Measurements from ENCODE around the gene BOK.

The BOK gene

DNA sequence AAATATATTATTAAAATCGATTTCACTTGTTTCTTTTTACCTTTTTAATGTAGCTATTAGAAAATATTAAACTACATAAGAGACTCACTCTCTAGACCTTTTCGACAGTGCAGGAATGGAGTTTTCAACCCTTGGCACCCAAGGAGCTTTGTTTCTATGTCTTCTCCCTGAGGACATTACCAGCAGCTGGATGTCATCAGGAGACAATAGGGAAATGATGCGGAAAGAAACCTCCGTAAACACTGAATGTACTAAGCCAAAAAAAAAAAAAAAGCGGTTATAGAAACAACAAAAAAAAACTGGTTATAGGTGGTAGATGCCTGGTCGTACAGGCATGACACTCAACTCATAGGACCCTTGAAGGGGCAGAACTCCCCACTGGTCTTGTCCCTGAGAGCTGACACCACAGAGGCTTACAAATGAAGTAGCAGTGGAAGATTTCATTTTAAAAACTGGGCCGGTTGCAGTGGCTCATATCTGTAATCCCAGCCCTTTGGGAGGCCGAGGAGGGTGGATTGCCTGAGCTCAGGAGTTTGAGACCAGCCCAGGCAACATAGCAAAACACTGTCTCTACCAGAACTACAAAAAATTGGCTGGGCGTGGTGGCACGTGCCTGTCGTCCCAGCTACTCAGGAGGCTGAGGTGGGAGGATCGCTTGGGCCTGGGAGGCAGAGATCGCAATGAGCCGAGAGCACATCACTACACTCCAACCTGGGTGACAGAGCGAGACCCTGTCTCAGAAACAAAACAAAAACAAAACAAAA, 54.7 kb downstream of the BOK start:
- intact Hi-C loops (cut with DNase I), result loop anchor here (10.0 kb wide), 1 partner anchor 108 kb away; the partner anchor contains the start of gene STK25

DNA sequence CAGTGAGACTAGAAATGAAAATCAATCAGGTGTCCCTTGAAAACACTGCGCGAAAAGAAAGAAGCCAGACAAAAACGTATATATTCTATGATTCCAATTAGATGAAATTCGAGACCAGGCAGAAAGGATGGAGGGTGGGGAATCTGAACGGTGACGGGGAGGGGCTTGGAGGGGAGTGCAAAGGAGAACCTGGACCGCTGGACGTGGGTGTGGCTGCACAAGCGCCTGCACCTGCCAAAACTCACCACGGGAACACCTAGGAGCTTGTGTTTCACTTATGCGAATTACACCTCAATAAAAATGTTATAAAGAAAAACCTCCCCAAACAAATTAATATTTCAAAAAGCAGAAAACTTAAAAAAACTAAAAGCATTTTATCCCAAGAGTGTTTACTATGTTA, 56.5 kb downstream of the BOK start:
- DNase-seq, result peak in 2 of 10 donors; percentile 11 to 60
- intact Hi-C loops (cut with DNase I), result loop anchor here (10.0 kb wide), 1 partner anchor 110 kb away; the partner anchor contains the start of gene STK25

More for the DNA sequence above, 54.7 kb downstream of the BOK start:
- peak in 2 of 10 donors; percentile 14 to 16 for DNase-seq

DNA sequence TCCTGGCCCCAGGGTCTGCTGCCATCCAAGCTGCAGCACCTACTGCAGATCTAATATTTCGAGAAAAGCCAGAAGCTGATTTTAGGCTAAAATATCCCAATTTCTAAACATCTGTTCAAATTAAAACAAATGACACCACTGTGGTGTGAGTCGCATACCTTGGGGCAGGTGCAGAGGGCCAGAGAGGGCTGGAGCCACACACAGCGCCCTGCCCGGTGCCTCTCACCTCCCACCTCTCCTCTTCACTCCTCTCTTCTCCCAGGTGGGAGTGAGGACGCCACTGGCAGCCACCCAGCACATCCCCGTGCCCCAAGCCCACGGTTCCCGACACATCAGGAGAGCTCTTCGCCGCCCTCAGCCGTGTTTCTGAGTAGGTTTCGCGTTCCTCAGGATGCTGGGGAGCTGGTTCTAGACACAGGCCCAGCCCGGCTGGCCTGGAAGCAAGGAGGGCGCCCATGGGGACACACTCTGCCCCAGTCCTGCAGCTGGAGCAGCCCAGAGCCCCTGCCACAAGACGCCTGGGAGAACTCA, 57.0 kb downstream of the BOK start:
- DNase-seq, result peak in 2 of 10 donors; percentile 29 to 65
- intact Hi-C loops (cut with DNase I), result loop anchor here (10.0 kb wide), 1 partner anchor 111 kb away; the partner anchor contains the start of gene STK25

DNA sequence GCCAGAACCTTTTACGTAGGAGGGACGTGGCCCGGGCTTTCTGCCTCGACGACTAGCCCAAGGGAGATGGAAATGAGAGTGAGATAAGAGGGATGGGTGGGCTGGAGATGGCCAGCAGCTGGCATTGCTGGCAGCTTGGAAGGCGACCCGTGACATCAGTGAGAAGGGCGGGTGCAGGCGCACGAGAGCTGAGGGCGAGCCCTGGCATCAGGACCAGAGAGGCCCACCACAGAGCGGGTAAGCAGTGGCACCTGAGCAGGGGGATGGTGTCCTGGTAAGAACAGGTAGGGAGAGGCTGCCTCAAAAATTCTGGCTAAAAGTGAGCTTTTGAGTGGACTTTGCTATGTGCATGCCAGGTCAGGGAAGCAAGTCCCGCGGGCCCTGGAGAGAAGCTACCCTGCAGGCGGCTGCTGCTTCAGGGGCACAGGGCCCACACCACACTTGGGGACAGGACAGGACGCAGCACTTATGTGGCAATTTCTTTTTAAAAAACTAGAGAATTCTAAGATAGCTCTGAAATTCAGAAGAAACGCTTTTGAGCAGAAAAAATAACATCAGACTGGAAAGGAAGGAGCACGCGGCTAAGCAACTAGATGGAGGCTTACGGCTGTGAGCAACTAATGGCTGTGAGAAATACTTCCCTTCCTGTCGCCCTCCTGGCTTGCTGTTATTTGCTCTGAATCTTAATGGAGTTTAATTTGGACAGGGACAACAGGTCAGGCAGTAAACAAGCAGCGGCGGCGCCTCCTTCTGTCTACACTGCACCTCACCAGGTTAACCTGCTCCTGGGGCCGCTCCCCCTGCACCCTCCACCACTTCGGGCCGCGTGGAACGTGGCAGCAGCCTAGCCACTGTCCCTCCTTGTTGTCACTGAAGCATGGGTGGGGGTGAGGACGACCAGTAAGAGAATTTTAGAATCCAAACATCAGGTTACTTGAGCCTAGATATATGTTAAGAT, 57.9 kb downstream of the BOK start:
- intact Hi-C loops (cut with DNase I), result loop anchor here (10.0 kb wide), 1 partner anchor 112 kb away; the partner anchor contains the start of gene STK25
- peak in 2 of 10 donors; percentile 59 to 84 for DNase-seq

DNA sequence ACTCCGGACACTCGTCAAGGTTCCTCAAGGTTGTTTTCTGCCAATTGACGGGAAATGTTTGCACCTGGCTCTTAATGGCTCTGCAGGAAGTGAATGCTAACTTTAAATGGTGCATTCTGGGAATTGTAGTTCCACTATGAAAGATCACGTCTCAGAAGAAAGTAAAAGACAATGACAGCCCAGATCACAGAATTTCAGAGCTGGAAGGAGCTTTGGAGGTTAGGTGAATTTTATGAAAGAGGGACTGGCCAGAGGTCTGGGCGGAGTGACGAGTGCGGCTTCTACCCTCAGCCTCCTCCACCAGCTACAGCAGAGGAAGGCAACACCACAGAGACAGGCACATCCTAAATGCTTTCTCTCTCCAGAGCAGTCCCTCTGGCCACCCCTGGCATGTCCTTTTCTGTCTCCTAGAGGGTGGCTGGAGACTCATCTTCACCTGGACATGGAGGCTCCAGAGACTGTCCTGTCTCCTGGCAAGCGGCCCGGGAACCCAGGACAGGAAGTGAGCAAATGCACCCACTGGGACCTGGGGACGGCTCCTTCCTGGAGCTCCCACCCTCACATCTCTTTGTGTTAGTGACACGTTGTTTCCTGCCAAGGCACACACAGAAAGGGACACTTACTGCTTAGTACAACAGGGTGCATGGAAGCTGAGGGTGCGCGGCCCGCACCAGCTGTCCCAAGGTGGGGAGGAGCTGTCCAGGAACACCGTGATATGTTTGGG, 59.0 kb downstream of the BOK start:
- DNase-seq, result no peak
- intact Hi-C loops (cut with DNase I), result loop anchor here (10.0 kb wide), 1 partner anchor 113 kb away; the partner anchor contains the start of gene STK25

DNA sequence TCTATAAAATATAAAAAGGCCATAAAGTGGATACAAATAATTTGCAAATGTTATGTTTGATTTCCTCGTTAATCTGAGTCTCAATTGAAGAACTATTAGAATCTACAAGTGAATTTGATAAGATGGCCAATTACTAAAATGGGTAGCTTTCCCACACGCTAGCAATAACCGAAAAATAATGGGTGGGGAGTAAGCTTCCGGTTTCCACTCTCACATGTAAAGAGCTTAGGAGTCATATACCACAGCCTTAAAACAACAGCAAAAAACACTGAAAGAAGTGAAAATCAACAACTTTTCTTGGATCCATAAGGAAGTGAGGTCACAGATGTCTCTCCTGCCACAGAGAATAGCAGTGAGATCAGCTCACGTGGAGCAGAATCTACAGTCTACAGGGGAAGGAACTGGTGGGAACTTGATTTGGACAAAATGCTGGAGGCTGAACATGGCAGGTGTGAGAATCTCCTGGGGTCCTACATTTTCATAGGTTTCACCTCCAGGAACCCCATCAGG, 59.8 kb downstream of the BOK start:
- DNase-seq, result no peak
- intact Hi-C loops (cut with DNase I), result loop anchor here (10.0 kb wide), 1 partner anchor 114 kb away; the partner anchor contains the start of gene STK25

DNA sequence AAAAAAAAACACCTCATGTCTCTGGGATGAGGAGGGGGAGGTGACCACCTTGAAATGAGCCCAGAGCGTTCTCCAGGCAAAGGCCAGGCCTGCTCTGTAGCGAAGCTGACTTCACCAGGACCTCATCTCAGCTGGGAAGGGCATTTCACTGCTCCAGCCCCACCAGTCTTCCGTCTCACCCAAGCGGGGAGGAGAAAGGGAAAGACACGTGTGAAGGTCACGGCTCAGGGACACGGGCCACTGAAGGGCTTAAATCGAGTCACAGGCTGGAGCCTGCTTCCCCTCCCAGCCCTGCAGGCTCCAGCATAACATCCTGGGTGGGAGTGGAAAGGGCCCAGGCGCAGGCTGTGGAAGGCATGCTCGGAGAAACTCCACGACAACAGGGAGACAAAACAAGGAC, 60.3 kb downstream of the BOK start:
- intact Hi-C loops (cut with DNase I), result loop anchor here (10.0 kb wide), 1 partner anchor 114 kb away; the partner anchor contains the start of gene STK25
- DNase-seq, result no peak

DNA sequence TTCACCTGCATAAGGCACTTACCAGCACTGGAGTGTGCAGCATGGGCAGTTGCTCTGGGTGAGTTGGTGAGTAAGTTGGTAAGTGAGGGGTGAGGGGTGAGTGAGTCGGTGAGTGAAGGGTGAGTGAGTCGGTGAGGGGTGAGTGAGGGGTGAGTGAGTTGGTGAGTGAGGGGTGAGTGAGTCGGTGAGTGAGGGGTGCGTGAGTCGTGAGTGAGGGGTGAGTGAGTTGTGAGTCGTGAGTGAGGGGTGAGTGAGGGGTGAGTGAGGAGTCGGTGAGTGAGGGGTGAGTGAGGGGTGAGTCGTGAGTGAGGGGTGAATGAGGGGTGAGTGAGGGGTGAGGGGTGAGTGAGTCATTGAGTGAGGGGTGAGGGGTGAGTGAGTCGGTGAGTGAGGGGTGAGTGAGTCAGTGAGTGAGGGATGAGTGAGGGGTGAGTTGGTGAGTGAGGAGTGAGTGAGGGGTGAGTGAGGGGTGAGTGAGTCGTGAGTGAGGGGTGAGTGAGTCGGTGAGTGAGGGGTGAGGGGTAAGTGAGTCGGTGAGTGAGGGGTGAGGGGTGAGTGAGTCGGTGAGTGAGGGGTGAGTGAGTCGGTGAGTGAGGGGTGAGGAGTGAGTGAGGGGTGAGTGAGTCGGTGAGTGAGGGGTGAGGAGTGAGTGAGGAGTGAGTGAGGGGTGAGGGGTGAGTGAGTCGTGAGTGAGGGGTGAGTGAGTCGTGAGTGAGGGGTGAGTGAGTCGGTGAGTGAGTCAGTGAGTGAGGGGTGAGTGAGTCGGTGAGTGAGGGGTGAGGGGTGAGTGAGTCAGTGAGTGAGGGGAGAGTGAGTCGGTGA, 61.3 kb downstream of the BOK start:
- DNase-seq, result peak in 1 of 10 donors; percentile 2
- intact Hi-C loops (cut with DNase I), result loop anchor here (10.0 kb wide), 1 partner anchor 115 kb away; the partner anchor contains the start of gene STK25

DNA sequence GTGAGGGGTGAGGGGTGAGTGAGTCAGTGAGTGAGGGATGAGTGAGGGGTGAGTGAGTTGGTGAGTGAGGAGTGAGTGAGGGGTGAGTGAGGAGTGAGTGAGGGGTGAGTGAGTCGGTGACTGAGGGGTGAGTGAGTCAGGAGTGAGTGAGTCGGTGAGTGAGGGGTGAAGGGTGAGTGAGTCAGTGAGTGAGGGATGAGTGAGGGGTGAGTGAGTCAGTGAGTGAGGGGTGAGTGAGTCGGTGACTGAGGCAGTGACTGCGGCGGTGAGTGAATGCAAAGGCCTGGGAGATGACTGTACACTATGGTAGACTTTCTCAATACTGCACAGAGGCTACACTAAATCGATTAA, 61.8 kb downstream of the BOK start:
- intact Hi-C loops (cut with DNase I), result no loop called here
- no peak for DNase-seq

Measured in posterior cingulate gyrus (tissue), 11 donors.